OCI-LY7 (cell line): ENCODE measurements around the gene ITSN2. TPM values are rescaled to one million over a fixed set of nuclear protein-coding genes. Genes with fewer than 3 reads are reported as not detected.

ENCODE experiments used
- BruUV-seq: library from RNA; stranded (reverse); fragments of 400-500 nt; replicated peaks from 2 replicates; lab custom pipeline; 2021; lab: Mats Ljungman, UMichigan
- CTCF ChIA-PET: fragments of 300-600 bp; sonication (Branson Sonifier 250); formaldehyde crosslinking; loops from one replicate; lab custom pipeline; 2022; ENCODE audit warnings: antibody characterized with exemption; ENCODE audit not compliant: unreplicated experiment; lab: Charles Lee
- POLR2A ChIA-PET: fragments of 300-600 bp; sonication (Branson Sonifier 250); formaldehyde crosslinking; loops from one replicate; lab custom pipeline; 2022; ENCODE audit warnings: antibody characterized with exemption; lab: Charles Lee
- DNase-seq: peaks from one replicate; pipeline ENCODE4 v3.0.0-alpha.2; 2015; ENCODE audit warnings: low spot score
- H2AFZ ChIP-seq: fragments of 200-600 bp; sonication (generic), shearing (Covaris generic); 2 replicates; pipeline ENCODE4 v1.6.1; 2014; ENCODE audit warnings: mild to moderate bottlenecking, antibody characterized with exemption, low read length, moderate library complexity
- H3K27ac ChIP-seq: fragments of 200-600 bp; sonication (generic); 2 replicates; pipeline ENCODE4 v1.5.1; 2014; ENCODE audit warnings: mixed run types, low read depth, mild to moderate bottlenecking, moderate library complexity, low read length, inconsistent platforms; ENCODE audit not compliant: poor library complexity, severe bottlenecking
- H3K36me3 ChIP-seq: fragments of 200-600 bp; sonication (generic); 2 replicates; pipeline ENCODE4 v1.6.1; 2014; ENCODE audit warnings: mild to moderate bottlenecking, antibody characterized with exemption, low read length, moderate library complexity, mixed read lengths; ENCODE audit not compliant: insufficient read depth
- H3K4me1 ChIP-seq: fragments of 200-600 bp; sonication (generic); 2 replicates; pipeline ENCODE4 v1.5.1; 2014; ENCODE audit warnings: mild to moderate bottlenecking, low read length; ENCODE audit not compliant: insufficient read depth, poor library complexity, severe bottlenecking
- H3K4me2 ChIP-seq: fragments of 200-600 bp; sonication (generic); 2 replicates; pipeline ENCODE4 v1.6.1; 2014; ENCODE audit warnings: mild to moderate bottlenecking, low read length
- H3K4me3 ChIP-seq: fragments of 200-600 bp; sonication (generic); 2 replicates; pipeline ENCODE4 v1.5.1; 2014; ENCODE audit warnings: mild to moderate bottlenecking, low read depth, low read length; ENCODE audit not compliant: poor library complexity, severe bottlenecking
- H3K79me2 ChIP-seq: fragments of 200-600 bp; sonication (generic); 2 replicates; pipeline ENCODE4 v1.6.1; 2016; ENCODE audit warnings: low read depth, mild to moderate bottlenecking, low read length, moderate library complexity, mixed read lengths; ENCODE audit not compliant: insufficient read depth
- H3K9me2 ChIP-seq: fragments of 200-600 bp; sonication (generic); 2 replicates; pipeline ENCODE4 v1.6.1; 2016; ENCODE audit warnings: mild to moderate bottlenecking, low read length, mixed read lengths; ENCODE audit not compliant: insufficient read depth
- H3K9me3 ChIP-seq: fragments of 200-600 bp; sonication (generic); 2 replicates; pipeline ENCODE4 v1.6.1; 2014; ENCODE audit warnings: mild to moderate bottlenecking, mixed run types, low read length, mixed read lengths
- H4K20me1 ChIP-seq: fragments of 200-600 bp; sonication (generic); 2 replicates; pipeline ENCODE4 v1.6.1; 2014; ENCODE audit warnings: mild to moderate bottlenecking, antibody characterized with exemption, low read length, moderate library complexity, mixed read lengths; ENCODE audit not compliant: insufficient read depth
- CTCF ChIP-seq: fragments of 200-600 bp; sonication (generic); conservative IDR thresholded peaks from 2 replicates; pipeline ENCODE4 v1.5.1; 2014; ENCODE audit warnings: mild to moderate bottlenecking, antibody characterized with exemption, low read length, moderate library complexity, mixed read lengths
- EZH2phosphoT487 ChIP-seq: fragments of 200-600 bp; sonication (generic); IDR thresholded peaks from 2 replicates; pipeline ENCODE4 v1.6.1; 2018; ENCODE audit warnings: low read depth, borderline replicate concordance, mild to moderate bottlenecking, mixed run types, antibody characterized with exemption, low read length, moderate library complexity, mixed read lengths
- intact Hi-C: fragments of 100-400 bp; cut with micrococcal nuclease; formaldehyde crosslinking; loops from one replicate; pipeline ENCODE4 v1.10.0; 2022; ENCODE audit not compliant: unreplicated experiment
- total RNA-seq, 2 experiments: library from RNA; depleted of rRNA in 1 of 2; stranded (reverse); fragments of >200 nt in 1 of 2; shearing (Covaris generic) in 1 of 2; gene quantifications; 2 replicates each; pipeline ENCODE4 v1.2.3, GENCODE V29; 2014 to 2022

The ITSN2 gene
- total RNA-seq, 2 experiments from 2014 or later, result 25.4 to 65.7 TPM

- Histone ChIP-seq H2AFZ (no peak overlapping the region), H4K20me1 (no peaks in the 10 kb centered on the region), H3K9me3 (no peaks in the 10 kb centered on the region), H3K36me3 (peaks cover 10% of the 10 kb centered on the region), H3K4me1 (no peaks in the 10 kb centered on the region), H3K4me2 (no peak overlapping the region), H3K9me2 (no peaks in the 10 kb centered on the region), H3K79me2 (no peaks in the 10 kb centered on the region), H3K4me3 (no peak overlapping the region), H3K27ac (no peak overlapping the region)
- ChIA-PET CTCF (no interaction called here), POLR2A (no interaction called here)
- intact Hi-C loops, result no loop called here
- TF ChIP-seq CTCF (no peak), EZH2phosphoT487 (no peak)
- BruUV-seq, result no TSS peak
- DNase-seq, result no peak
Observed at GRCh38 chr2:24208490-24208889, 151.8 kb downstream of the ITSN2 start.

GRCh38 chr2:24207359-24207758 is 153.0 kb downstream of the ITSN2 start:
- no peak overlapping the region for H2AFZ ChIP-seq
- no TSS peak for BruUV-seq
- no peak overlapping the region for H3K27ac ChIP-seq
- intact Hi-C loops, result no loop called here
- H3K9me3 ChIP-seq, result no peaks in the 10 kb centered on the region
- no peaks in the 10 kb centered on the region for H3K9me2 ChIP-seq
- H4K20me1 ChIP-seq, result no peaks in the 10 kb centered on the region
- no peak overlapping the region for H3K4me2 ChIP-seq
- no peaks in the 10 kb centered on the region for H3K4me1 ChIP-seq
- H3K79me2 ChIP-seq, result no peaks in the 10 kb centered on the region
- peaks cover 16% of the 10 kb centered on the region for H3K36me3 ChIP-seq
- no peak overlapping the region for H3K4me3 ChIP-seq
- ChIA-PET POLR2A (interaction anchor here (1.4 kb wide), 1 partner anchor 8 kb away, joined by 10 read pairs; no protein-coding TSS in a partner anchor), CTCF (no interaction called here)
- no peak for TF ChIP-seq EZH2phosphoT487
- no peak for TF ChIP-seq CTCF
- no peak for DNase-seq

GRCh38 chr2:24206714-24207113 is 153.6 kb downstream of the ITSN2 start:
- Histone ChIP-seq H3K79me2 (no peaks in the 10 kb centered on the region), H3K9me2 (no peaks in the 10 kb centered on the region), H2AFZ (no peak overlapping the region), H3K4me1 (no peaks in the 10 kb centered on the region), H3K4me3 (no peak overlapping the region), H3K9me3 (no peaks in the 10 kb centered on the region), H3K36me3 (peaks cover 16% of the 10 kb centered on the region), H3K4me2 (no peak overlapping the region), H4K20me1 (no peaks in the 10 kb centered on the region), H3K27ac (no peak overlapping the region)
- BruUV-seq, result no TSS peak
- POLR2A ChIA-PET, result interaction anchor here (0.8 to 1.4 kb wide), 2 partner anchors 9 to 136 kb away, joined by 3 to 10 read pairs; no protein-coding TSS in a partner anchor
- intact Hi-C loops, result no loop called here
- CTCF ChIA-PET, result no interaction called here
- TF ChIP-seq CTCF (no peak), EZH2phosphoT487 (no peak)
- DNase-seq, result no peak
